PC-9 (cell line): ENCODE measurements around the gene VAV2. TPM values are rescaled to one million over a fixed set of nuclear protein-coding genes. Genes with fewer than 3 reads are reported as not detected.

Source experiments
- BruUV-seq: library from RNA; stranded (reverse); fragments of 400-500 nt; replicated peaks from 2 replicates; lab custom pipeline; 2021; lab: Mats Ljungman, UMichigan
- CTCF ChIA-PET: fragments of 300-600 bp; sonication (Branson Sonifier 250); formaldehyde crosslinking; loops from one replicate; lab custom pipeline; 2022; ENCODE audit warnings: antibody characterized with exemption; lab: Charles Lee
- POLR2A ChIA-PET: fragments of 300-600 bp; sonication (Branson Sonifier 250); formaldehyde crosslinking; loops from one replicate; lab custom pipeline; 2022; ENCODE audit warnings: antibody characterized with exemption; ENCODE audit not compliant: unreplicated experiment; lab: Charles Lee
- DNase-seq, 2 experiments: peaks; one replicate each; pipeline versions ENCODE4 v3.0.0 to v3.0.0-alpha.2; 2015 to 2022; ENCODE audit warnings: mixed read lengths in 1 of 2
- H2AFZ ChIP-seq: fragments of 200-600 bp; sonication (generic); 2 replicates; pipeline ENCODE4 v1.8.1; 2017; ENCODE audit warnings: antibody characterized with exemption
- H3F3A ChIP-seq: fragments of 200-600 bp; sonication (generic); 2 replicates; pipeline ENCODE4 v1.8.1; 2017; ENCODE audit warnings: antibody characterized with exemption, mild to moderate bottlenecking, low read depth; ENCODE audit not compliant: insufficient read depth
- H3K27ac ChIP-seq: fragments of 200-600 bp; sonication (generic); 2 replicates; pipeline ENCODE4 v1.6.1; 2016; ENCODE audit warnings: mixed run types
- H3K27me3 ChIP-seq: fragments of 200-600 bp; sonication (generic); 2 replicates; pipeline ENCODE4 v1.6.1; 2016; ENCODE audit warnings: low read depth, mixed run types; ENCODE audit not compliant: insufficient read depth
- H3K36me3 ChIP-seq: fragments of 200-600 bp; sonication (generic); 2 replicates; pipeline ENCODE4 v1.6.1; 2016; ENCODE audit warnings: low read depth, mixed run types
- H3K4me1 ChIP-seq: fragments of 200-600 bp; sonication (generic); replicated peaks from 2 replicates; pipeline ENCODE4 v1.6.1; 2016; ENCODE audit warnings: mixed run types; ENCODE audit not compliant: insufficient read depth
- H3K4me2 ChIP-seq: fragments of 200-600 bp; sonication (generic); 2 replicates; pipeline ENCODE4 v1.6.1; 2017; ENCODE audit warnings: mixed run types
- H3K4me3 ChIP-seq: fragments of 200-600 bp; sonication (generic); 2 replicates; pipeline ENCODE4 v1.6.1; 2016; ENCODE audit warnings: mixed run types
- H3K79me2 ChIP-seq: fragments of 200-600 bp; sonication (generic); 2 replicates; pipeline ENCODE4 v1.6.1; 2017; ENCODE audit warnings: low read depth, mixed run types
- H3K9me2 ChIP-seq: fragments of 200-600 bp; sonication (generic); 2 replicates; pipeline ENCODE4 v1.8.1; 2017; ENCODE audit warnings: mild to moderate bottlenecking; ENCODE audit not compliant: insufficient read depth
- H3K9me3 ChIP-seq: fragments of 200-600 bp; sonication (generic); 2 replicates; pipeline ENCODE4 v1.8.1; 2016; ENCODE audit warnings: low read depth; ENCODE audit not compliant: insufficient read depth
- H4K20me1 ChIP-seq: fragments of 200-600 bp; sonication (generic); 2 replicates; pipeline ENCODE4 v1.8.1; 2017; ENCODE audit not compliant: insufficient read depth
- CTCF ChIP-seq: fragments of 200-600 bp; sonication (generic); conservative IDR thresholded peaks from 2 replicates; pipeline ENCODE4 v1.6.1; 2017; ENCODE audit warnings: mixed run types, antibody characterized with exemption, mild to moderate bottlenecking, moderate library complexity
- EZH2 ChIP-seq: fragments of 200-600 bp; sonication (generic); IDR thresholded peaks from 2 replicates; pipeline ENCODE4 v1.8.0; 2017; ENCODE audit warnings: antibody characterized with exemption, low read depth
- intact Hi-C: fragments of 100-400 bp; cut with micrococcal nuclease; formaldehyde crosslinking; loops from one replicate; pipeline ENCODE4 v1.10.0; 2022; ENCODE audit not compliant: unreplicated experiment
- total RNA-seq: library from RNA; stranded (reverse); gene quantifications from 2 replicates; pipeline ENCODE4 v1.2.3, GENCODE V29; 2021

Gene VAV2
- total RNA-seq, 1 experiment from 2014 or later = 36.5 TPM

- H3K27me3 ChIP-seq = no peaks in the 10 kb centered on the region
- no peaks in the 10 kb centered on the region for H3K4me1 ChIP-seq
- no TSS peak for BruUV-seq
- H3K27ac ChIP-seq = no peak overlapping the region
- peaks cover 9% of the 10 kb centered on the region; the same call in 1 of the 2 replicates for H3F3A ChIP-seq
- H2AFZ ChIP-seq = no peak overlapping the region
- H3K36me3 ChIP-seq = peaks cover 7% of the 10 kb centered on the region; the same call in 1 of the 2 replicates
- no peak overlapping the region for H3K4me3 ChIP-seq
- H3K9me2 ChIP-seq = no peaks in the 10 kb centered on the region
- no peak for DNase-seq
- H3K79me2 ChIP-seq = no peaks in the 10 kb centered on the region
- no peaks in the 10 kb centered on the region for H4K20me1 ChIP-seq
- TF ChIP-seq CTCF = no peak
- no peak for TF ChIP-seq EZH2
- H3K9me3 ChIP-seq = no peaks in the 10 kb centered on the region
- ChIA-PET POLR2A (no interaction called here), CTCF (no interaction called here)
- no peak overlapping the region for H3K4me2 ChIP-seq
- intact Hi-C loops = no loop called here
Observed at GRCh38 chr9:134031783-134032182, 39.7 kb upstream of the VAV2 start.

GRCh38 chr9:134030821-134031470 lies 38.8 kb upstream of the VAV2 start:
- no peak overlapping the region for H2AFZ ChIP-seq
- no peak overlapping the region for H3K27ac ChIP-seq
- BruUV-seq = no TSS peak
- no peaks in the 10 kb centered on the region for H4K20me1 ChIP-seq
- ChIA-PET CTCF (interaction anchor here (0.7 kb wide), 1 partner anchor 260 kb away, joined by 9 read pairs; no protein-coding TSS in a partner anchor), POLR2A (no interaction called here)
- no peaks in the 10 kb centered on the region for H3K79me2 ChIP-seq
- H3K4me1 ChIP-seq = 0 out of 2 replicates have a peak, but pooled peaks cover 3% of the 10 kb centered on the region
- H3K4me3 ChIP-seq = no peak overlapping the region
- H3K9me3 ChIP-seq = no peaks in the 10 kb centered on the region
- H3K27me3 ChIP-seq = no peaks in the 10 kb centered on the region
- DNase-seq = no peak
- peaks cover 11% of the 10 kb centered on the region; the same call in 1 of the 2 replicates for H3F3A ChIP-seq
- H3K36me3 ChIP-seq = 0 out of 2 replicates have a peak, but pooled peaks cover 7% of the 10 kb centered on the region
- intact Hi-C loops = no loop called here
- no peak overlapping the region for H3K4me2 ChIP-seq
- no peaks in the 10 kb centered on the region for H3K9me2 ChIP-seq
- TF ChIP-seq EZH2 (no peak), CTCF (no peak)

- no TSS peak for BruUV-seq
- Histone ChIP-seq H3K27ac (no peak overlapping the region), H3K27me3 (no peaks in the 10 kb centered on the region), H3K9me2 (no peaks in the 10 kb centered on the region), H3K4me1 (peaks cover 5% of the 10 kb centered on the region), H3K36me3 (0 out of 2 replicates have a peak, but pooled peaks cover 4% of the 10 kb centered on the region), H2AFZ (no peak overlapping the region), H3K4me2 (no peak overlapping the region), H3K79me2 (no peaks in the 10 kb centered on the region), H3K4me3 (no peak overlapping the region), H3F3A (peaks cover 13% of the 10 kb centered on the region; the same call in 1 of the 2 replicates), H3K9me3 (no peaks in the 10 kb centered on the region), H4K20me1 (no peaks in the 10 kb centered on the region)
- ChIA-PET POLR2A (no interaction called here), CTCF (no interaction called here)
- DNase-seq = no peak
- no peak for TF ChIP-seq CTCF
- no peak for TF ChIP-seq EZH2
- intact Hi-C loops = no loop called here
Observed at GRCh38 chr9:134029248-134030226, 37.4 kb upstream of the VAV2 start.
